ENCODE measurements around the gene PPP1R16B. TPM values are rescaled to one million over a fixed set of nuclear protein-coding genes. Genes with fewer than 3 reads are reported as not detected.
"Not testable (repeated sequence)": the region's sequence is repeated elsewhere in the genome, so short reads cannot be mapped to it uniquely, and the experiment has no call there.

Gene PPP1R16B
- total RNA-seq, 4 donors from 2014 or later: 0.87 to 5.6 (median 3.6) TPM

GRCh38 chr20:38953630-38954340 lies 148.3 kb downstream of the PPP1R16B start:
- H3K27ac ChIP-seq: no peak overlapping the region
- H3K9me3 ChIP-seq: no peaks in the 10 kb centered on the region
- peaks cover 3% of the 10 kb centered on the region for H3K36me3 ChIP-seq
- no peak overlapping the region for H3K4me3 ChIP-seq
- TF ChIP-seq POLR2AphosphoS5 (IDR thresholded peaks at IDR 0.05): no peak
- TF ChIP-seq, protein P1, sequence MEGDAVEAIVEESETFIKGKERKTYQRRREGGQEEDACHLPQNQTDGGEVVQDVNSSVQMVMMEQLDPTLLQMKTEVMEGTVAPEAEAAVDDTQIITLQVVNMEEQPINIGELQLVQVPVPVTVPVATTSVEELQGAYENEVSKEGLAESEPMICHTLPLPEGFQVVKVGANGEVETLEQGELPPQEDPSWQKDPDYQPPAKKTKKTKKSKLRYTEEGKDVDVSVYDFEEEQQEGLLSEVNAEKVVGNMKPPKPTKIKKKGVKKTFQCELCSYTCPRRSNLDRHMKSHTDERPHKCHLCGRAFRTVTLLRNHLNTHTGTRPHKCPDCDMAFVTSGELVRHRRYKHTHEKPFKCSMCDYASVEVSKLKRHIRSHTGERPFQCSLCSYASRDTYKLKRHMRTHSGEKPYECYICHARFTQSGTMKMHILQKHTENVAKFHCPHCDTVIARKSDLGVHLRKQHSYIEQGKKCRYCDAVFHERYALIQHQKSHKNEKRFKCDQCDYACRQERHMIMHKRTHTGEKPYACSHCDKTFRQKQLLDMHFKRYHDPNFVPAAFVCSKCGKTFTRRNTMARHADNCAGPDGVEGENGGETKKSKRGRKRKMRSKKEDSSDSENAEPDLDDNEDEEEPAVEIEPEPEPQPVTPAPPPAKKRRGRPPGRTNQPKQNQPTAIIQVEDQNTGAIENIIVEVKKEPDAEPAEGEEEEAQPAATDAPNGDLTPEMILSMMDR (IDR thresholded peaks at IDR 0.05): no peak
- TF ChIP-seq POLR2A (IDR thresholded peaks at IDR 0.05): no peak
- TF ChIP-seq EP300 (IDR thresholded peaks at IDR 0.05): no peak
- no peak for DNase-seq (ENCODE audit: low spot score in 2 of 2)
- H3K27me3 ChIP-seq: no peaks in the 10 kb centered on the region
- no peaks in the 10 kb centered on the region for H3K4me1 ChIP-seq
- WGBS: 87% methylated on average over 8 of the region's 8 CpGs

DNA sequence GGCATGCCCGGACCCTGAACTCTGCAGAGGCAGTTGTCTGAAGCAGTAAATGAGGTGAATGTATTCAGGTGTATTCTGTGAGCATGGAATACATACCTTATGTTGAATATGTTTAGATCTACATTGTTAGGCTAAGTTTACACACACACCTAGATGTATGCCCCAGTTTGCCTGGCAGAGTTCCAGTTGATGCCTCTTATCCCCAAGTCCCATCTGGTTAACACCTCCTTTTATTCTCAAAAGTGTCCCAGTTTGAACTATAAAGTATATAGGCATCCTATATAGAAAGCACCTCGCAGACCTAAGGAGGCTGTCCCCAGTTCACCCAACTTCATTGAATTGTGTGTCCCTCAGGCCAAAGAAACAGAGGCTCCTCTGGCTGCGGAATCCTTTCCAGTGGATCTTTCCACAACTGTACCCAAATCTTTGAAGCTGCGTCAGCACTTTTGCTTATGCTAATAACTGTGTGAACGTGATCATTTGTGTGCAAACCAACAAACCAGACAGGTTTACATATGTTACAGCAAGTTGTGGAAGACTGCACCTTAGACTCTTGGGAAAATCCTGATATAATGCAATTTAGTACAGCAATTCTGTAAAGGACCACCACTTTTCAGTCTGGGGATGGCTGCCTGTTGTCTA lies 151.9 kb downstream of the PPP1R16B start:
- TF ChIP-seq POLR2AphosphoS5 (IDR thresholded peaks at IDR 0.05) (no peak), EP300 (IDR thresholded peaks at IDR 0.05) (no peak)
- H3K27me3 ChIP-seq: no peaks in the 10 kb centered on the region
- H3K4me3 ChIP-seq: no peak overlapping the region
- DNase-seq (ENCODE audit: low spot score in 2 of 2): no peak
- no peaks in the 10 kb centered on the region for H3K9me3 ChIP-seq
- peaks cover 5% of the 10 kb centered on the region for H3K4me1 ChIP-seq
- 93% methylated on average over 5 of the region's 5 CpGs for WGBS
- H3K36me3 ChIP-seq: no peaks in the 10 kb centered on the region
- H3K27ac ChIP-seq: no peak overlapping the region

DNA sequence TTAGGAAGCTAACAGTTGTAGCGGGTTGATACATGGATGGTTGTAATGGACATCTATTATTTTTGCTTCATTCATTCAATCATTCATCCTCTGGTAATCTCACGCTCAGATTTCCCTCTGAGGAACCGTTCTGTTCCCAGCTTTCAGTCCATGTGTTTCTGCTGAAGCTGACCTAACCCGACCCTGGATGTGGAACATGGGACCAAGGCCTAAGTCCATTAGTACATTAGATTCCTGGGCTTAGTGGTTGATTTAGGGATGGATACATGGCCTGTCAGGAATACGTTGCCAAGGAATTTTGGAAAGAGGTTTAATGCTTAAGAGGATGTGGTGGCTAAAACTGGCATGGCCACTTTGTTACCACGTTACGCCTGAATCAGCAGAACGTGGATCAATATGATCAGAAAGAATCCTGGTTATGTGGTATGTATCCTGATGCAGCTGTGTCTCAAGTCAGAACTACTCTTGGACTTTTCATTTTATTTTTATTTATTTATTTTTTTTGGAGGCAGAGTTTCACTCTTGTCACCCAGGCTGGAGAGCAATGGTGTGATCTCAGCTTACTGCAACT lies 152.5 kb downstream of the PPP1R16B start:
- no peaks in the 10 kb centered on the region for H3K36me3 ChIP-seq
- H3K9me3 ChIP-seq: no peaks in the 10 kb centered on the region
- H3K4me1 ChIP-seq: peaks cover 10% of the 10 kb centered on the region
- DNase-seq (ENCODE audit: low spot score in 2 of 2): no peak
- H3K4me3 ChIP-seq: no peak overlapping the region
- H3K27me3 ChIP-seq: no peaks in the 10 kb centered on the region
- TF ChIP-seq POLR2A (IDR thresholded peaks at IDR 0.05) (no peak), POLR2AphosphoS5 (IDR thresholded peaks at IDR 0.05) (no peak), EP300 (IDR thresholded peaks at IDR 0.05) (no peak)
- TF ChIP-seq, protein P1 (IDR thresholded peaks at IDR 0.05): no peak
- H3K27ac ChIP-seq: no peak overlapping the region
- WGBS: 88% methylated on average over 8 of the region's 8 CpGs

DNA sequence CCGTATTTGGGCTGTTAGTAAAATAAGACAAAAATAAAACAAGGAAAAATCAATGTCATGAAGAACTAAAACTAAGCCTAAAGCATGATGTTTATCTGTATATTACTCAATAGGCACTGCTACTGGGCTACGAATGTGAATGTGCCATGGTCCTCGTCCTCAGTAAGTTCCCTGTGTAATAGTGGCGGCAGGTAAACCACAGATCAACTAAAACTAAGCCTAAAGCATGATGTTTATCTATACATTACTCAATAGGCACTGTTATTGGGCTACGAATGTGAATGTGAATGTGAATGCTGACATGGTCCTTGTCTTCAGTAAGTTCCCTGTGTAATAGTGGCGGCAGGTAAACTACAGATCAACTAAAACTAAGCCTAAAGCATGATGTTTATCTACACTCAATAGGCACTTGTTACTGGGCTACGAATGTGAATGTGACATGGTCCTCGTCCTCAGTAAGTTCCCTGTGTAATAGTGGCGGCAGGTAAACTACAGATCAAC lies 154.7 kb downstream of the PPP1R16B start:
- H3K36me3 ChIP-seq; DNase-seq (ENCODE audit: low spot score in 2 of 2); H3K27ac ChIP-seq; H3K9me3 ChIP-seq; H3K4me3 ChIP-seq; H3K27me3 ChIP-seq: not testable (repeated sequence)
- peaks cover 15% of the 10 kb centered on the region for H3K4me1 ChIP-seq
- WGBS: 88% methylated on average over 9 of the region's 9 CpGs

GRCh38 chr20:38961530-38962043 lies 156.1 kb downstream of the PPP1R16B start:
- TF ChIP-seq POLR2A (IDR thresholded peaks at IDR 0.05): no peak
- TF ChIP-seq, protein P1 (IDR thresholded peaks at IDR 0.05): no peak
- no peak for TF ChIP-seq EP300 (IDR thresholded peaks at IDR 0.05)
- TF ChIP-seq POLR2AphosphoS5 (IDR thresholded peaks at IDR 0.05): no peak
- H3K4me3 ChIP-seq: peak overlapping the region; percentile 85
- no peaks in the 10 kb centered on the region for H3K27me3 ChIP-seq
- peak overlapping the region; percentile 90 for H3K27ac ChIP-seq
- H3K4me1 ChIP-seq: peaks cover 15% of the 10 kb centered on the region
- no peaks in the 10 kb centered on the region for H3K9me3 ChIP-seq
- 10% methylated on average over 16 of the region's 16 CpGs for WGBS
- DNase-seq (ENCODE audit: low spot score in 2 of 2): no peak
- no peaks in the 10 kb centered on the region for H3K36me3 ChIP-seq

Measured in suprapubic skin (tissue), 4 donors.